GM12892 (cell line): Measurements from ENCODE around the gene CLIC4.

ENCODE experiments used
- POLR2A ChIP-seq: IDR thresholded peaks from 2 replicates; pipeline ENCODE4 v1.6.1; 2011; ENCODE audit warnings: low read depth, low read length, control low read depth
- POLR2AphosphoS5 ChIP-seq: IDR thresholded peaks from 2 replicates; pipeline ENCODE4 v1.6.1; 2011; ENCODE audit warnings: low read depth, low read length, control low read depth
- TAF1 ChIP-seq: IDR thresholded peaks from 2 replicates; pipeline ENCODE4 v1.6.1; 2011; ENCODE audit warnings: low read depth, mild to moderate bottlenecking, control low read depth, low read length, borderline replicate concordance

DNA sequence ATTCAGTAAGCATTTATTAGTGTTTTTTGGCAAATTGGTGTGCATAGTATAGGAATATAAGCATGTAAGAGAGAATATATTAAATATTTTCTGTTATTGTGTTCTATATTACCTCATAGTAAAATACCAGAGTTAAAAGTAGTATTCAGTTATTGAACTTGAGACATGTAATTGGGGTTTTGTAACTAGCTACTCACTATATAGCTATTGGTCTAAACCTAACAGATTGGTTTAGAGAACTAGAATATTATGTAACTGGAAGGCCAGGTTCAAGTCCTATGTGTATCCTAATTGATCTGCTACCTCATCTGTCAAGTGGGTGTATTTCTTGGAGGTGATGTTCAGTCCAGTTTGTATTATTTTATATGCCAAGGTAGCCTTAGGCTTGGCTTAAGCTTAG is 26.3 kb downstream of the CLIC4 start:
- no peak for TF ChIP-seq POLR2AphosphoS5
- no peak for TF ChIP-seq POLR2A
- no peak for TF ChIP-seq TAF1
